Activated CD8-positive, alpha-beta memory T cell treated with anti-CD3 and anti-CD28 coated beads for 1 hour (primary cell): Measurements from ENCODE around the gene MCTP1.

Experiments
- DNase-seq, 2 donors: peaks; one replicate each; pipeline ENCODE4 v3.0.0-alpha.2; 2020; ENCODE audit warnings: low read depth in 1 of 2; ENCODE audit errors: extremely low read depth in 1 of 2

The MCTP1 gene

DNA sequence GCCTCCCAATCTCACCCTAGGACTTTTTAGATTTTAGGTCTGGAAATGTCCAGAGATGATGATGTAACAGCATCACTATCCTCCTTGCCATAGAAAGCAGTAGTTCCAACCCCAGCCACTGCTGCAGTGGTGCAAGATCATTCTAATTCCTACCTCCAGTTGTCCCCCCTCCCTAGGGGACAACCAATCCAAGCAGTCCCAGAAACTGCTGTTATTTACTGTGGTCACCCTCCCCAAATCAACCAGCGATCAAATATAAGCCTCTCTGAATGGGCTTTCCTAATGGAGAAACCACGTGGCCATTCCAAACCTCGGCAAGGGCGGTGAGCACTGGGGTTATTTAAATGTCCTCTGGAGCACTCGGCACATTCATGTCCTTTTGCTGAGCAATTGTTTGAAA is 506.6 kb downstream of the MCTP1 start:
- DNase-seq: no peak

- DNase-seq: no peak
These were observed 507.6 kb downstream of the MCTP1 start for GRCh38 chr5:94777056-94777880.

- DNase-seq: no peak
These were observed 508.7 kb downstream of the MCTP1 start for GRCh38 chr5:94776167-94776566.

DNA sequence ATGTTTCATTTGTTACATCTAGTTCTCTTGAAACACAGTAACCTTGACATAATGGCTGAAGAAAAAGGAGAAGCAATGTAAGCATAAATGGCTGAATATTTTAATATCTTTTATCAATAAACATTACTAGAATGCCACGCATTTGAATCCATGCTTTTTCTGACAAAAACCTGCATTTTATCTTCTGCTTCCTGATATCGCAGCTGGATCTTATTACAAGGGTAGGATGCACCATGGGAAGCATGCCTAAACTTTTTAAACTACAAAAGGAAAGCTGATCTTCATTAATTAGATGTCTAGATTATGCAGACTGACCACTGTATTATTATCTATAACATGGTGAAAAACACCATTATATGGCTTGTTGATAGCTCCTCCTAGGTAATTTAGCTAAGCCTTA is 509.8 kb downstream of the MCTP1 start:
- DNase-seq: no peak

DNA sequence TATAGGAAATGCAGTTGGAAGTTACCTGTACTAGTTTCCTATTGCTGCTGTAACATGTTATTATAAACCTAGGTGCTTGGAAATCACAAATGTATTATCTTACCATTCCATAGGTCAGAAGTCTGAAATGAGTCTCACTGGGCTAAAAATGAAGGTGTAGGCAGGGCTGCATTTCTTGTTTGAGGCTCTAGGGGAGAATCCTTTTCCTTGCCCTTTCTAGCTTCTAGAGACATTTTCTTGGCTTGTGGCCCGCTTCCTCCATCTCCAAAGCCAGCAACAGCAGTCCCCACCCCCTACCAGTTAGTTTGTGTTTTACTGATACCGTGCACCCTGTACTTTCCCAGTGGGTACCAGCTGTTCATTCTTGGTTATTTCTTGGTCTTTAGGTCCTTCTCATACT is 513.2 kb downstream of the MCTP1 start:
- DNase-seq: no peak

GRCh38 chr5:94769996-94770395 is 514.9 kb downstream of the MCTP1 start:
- DNase-seq: no peak

GRCh38 chr5:94761786-94762185 is 523.1 kb downstream of the MCTP1 start:
- DNase-seq: no peak

DNA sequence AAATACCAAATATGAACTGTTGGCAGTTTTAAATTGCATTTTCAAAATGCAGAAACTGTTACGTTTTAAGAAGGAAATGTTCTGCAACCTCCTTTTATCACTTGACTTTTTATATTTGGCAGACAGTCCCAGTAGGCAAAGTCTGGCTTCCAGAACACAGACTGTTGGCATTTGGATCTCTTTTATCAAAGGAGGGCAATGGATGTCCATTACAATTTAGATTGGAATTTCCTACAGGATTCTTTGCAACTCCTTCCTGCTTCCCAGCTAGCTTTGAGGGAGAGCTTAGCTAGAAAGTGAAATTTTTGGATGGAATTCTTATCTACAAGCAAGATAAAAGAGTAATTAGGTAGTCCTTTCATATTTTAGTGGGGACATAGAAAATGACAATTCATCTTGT is 523.8 kb downstream of the MCTP1 start:
- DNase-seq: no peak

DNA sequence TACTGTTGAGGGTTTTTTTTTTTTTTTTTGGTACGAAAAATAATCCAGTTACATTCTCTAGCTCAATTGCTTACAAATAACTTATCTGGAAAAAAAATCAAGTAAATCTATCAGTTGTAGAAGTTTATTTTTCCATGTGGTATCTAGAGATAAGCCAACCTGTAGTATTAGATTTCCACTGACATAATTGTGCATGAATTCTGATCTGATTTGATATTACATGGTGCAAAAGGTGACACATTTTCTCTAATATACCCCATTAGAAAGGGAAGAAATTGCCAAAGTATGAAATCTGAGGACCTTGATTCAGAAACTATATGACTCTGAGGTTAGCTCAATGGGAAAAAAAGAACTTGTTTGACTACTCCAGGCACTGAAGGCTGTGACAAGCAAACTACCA is 524.9 kb downstream of the MCTP1 start:
- no peak for DNase-seq

- no peak for DNase-seq
These were observed 525.9 kb downstream of the MCTP1 start for GRCh38 chr5:94759022-94759421.

DNA sequence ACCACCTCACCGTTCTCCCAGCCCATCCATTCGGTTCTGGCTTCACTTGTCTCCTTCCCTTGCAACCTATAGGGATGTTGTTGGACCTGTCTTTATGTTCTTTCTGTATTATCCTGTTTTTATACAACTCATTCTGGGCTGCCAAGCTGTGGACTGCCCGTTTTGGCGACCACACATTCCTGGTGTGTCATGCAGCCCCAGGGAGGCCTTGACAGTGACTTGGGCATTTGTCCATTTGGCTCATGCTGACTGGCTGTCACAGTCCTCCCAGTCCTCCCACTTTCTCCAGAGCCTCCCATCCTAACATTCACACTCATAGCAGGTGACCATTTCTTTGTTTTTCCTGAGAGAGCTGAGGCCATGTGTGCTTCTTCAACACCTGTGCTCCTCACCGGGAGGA is 530.1 kb downstream of the MCTP1 start:
- no peak for DNase-seq

- DNase-seq: no peak
These were observed 533.4 kb downstream of the MCTP1 start for GRCh38 chr5:94751460-94751859.

DNA sequence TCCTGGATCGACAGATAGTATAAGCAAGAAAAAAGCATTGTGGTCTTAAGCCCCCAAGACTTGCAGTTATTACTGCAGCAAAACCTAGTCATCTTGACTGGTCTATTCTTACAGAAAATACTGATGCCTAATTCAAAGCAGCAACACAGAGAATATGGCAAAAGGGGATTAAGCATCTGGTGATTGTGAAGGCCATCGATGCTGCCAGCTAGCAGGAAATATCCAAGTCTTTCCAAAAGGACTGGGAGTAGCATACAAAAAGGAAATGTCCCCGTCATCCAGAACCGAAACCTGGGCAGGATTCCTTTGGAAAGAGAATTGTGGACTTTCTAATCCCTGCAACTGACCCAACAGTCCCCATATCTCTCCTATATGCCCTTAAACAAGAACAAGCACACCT is 534.2 kb downstream of the MCTP1 start:
- DNase-seq: no peak

- no peak for DNase-seq
These were observed 535.9 kb downstream of the MCTP1 start for GRCh38 chr5:94749042-94749441.

GRCh38 chr5:94748212-94748611 is 536.7 kb downstream of the MCTP1 start:
- no peak for DNase-seq

DNA sequence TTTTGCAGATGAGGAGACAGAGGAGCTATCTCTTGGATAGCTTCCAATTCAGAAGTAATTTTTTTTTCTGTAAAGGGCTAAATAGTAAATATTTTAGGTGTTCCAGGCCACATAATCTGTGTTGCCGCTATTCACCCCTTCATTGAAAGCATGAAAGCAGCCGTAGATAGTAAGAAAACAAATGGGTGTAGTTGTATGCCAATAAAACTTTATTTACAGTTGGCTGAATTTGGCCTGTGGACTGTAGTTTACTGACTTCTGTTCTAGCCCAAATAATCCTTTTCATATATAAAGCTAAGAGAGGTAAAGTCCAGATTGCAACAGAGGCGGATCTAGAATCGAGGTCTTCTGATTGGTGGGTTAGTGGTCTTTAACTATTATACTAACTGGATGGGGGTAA is 537.5 kb downstream of the MCTP1 start:
- no peak for DNase-seq

DNA sequence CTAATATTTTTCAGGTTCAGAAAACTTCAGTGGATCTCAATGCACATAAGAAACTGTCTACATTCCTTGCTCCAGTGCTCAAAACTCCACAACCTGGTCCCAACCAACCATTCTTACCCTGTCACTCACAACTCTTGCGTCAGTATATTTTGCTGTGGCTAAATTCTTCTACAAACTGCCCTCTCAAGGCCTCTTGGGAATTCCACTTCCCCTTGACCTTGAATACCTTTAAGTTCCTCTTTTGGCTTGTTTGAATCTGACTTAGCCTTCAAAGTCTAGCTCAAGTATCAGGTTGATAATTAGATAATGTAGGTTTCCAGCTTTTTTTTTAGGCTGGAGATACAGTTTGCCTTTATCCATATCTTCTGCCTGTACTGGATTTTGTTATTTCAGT is 538.2 kb downstream of the MCTP1 start:
- no peak for DNase-seq

DNA sequence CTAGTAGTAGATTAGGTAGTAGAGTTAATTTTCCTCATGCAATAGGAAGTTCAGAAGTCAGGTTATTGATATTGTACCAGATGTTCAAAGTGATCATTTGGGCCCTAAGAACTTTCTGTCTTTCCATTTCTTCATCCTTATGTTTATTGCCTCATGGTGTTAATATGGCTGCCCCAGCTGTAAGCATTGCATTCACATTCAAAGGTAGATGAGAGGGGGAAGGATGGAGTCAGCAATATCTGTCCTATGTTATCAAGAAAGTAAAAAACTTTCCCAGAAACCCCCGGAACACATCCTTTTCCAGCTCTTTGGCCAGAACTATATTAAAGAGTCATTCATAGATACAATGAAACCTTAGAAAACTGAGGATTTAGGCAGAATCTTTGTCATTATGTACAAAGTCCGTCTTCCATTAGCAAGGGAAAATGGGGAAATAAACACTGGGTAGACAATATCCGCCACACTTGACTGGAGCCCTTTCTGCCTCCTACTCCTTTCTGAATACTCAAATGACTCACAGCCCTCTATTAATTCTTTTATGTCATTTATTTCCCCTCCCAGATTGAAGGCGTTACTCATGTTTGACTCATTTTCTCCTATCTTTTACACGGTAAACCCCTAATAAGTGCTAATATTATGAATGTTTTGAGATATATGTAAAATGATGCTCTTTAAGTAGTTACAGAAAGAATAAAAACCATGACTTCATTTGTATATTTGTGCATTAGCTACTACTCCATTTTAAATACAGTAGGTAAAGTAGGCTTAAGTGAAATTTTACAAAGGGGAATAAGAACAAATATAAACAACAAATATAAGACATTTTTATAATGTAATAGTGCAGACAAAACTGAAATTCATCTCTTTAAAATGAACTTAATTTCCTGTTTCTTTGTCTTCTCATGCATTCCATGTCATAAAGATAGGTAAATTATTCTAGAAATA is 538.8 kb downstream of the MCTP1 start:
- DNase-seq: no peak

- no peak for DNase-seq
These were observed 540.0 kb downstream of the MCTP1 start for GRCh38 chr5:94744906-94745305.

- no peak for DNase-seq
These were observed 542.0 kb downstream of the MCTP1 start for GRCh38 chr5:94742852-94743251.

- no peak for DNase-seq
These were observed 544.6 kb downstream of the MCTP1 start for GRCh38 chr5:94740286-94740685.

- DNase-seq: no peak
These were observed 548.4 kb downstream of the MCTP1 start for GRCh38 chr5:94736498-94736897.
